Stimulated activated naive CD4-positive, alpha-beta T cell (primary cell): ENCODE measurements around the gene GJB1.

Experiments used
- DNase-seq, 6 experiments: peaks; one replicate each; lab custom pipeline; 2025; lab: John Stamatoyannopoulos, UW

Gene GJB1

GRCh38 chrX:71214604-71215337 is 8.3 kb upstream of the GJB1 start:
- DNase-seq, result no peak

GRCh38 chrX:71215338-71215912 is 7.6 kb upstream of the GJB1 start:
- no peak for DNase-seq

GRCh38 chrX:71216485-71216884 is 6.5 kb upstream of the GJB1 start:
- no peak for DNase-seq

- DNase-seq, result no peak
These were observed 5.7 kb upstream of the GJB1 start for GRCh38 chrX:71217298-71217697.

- no peak for DNase-seq
These were observed 1.9 kb upstream of the GJB1 start for GRCh38 chrX:71221145-71221544.

GRCh38 chrX:71224098-71224708 is 1.2 kb downstream of the GJB1 start:
- DNase-seq, result no peak

GRCh38 chrX:71225009-71225408 is 2.0 kb downstream of the GJB1 start:
- DNase-seq, result no peak

GRCh38 chrX:71225676-71226075 is 2.7 kb downstream of the GJB1 start:
- DNase-seq, result no peak

GRCh38 chrX:71227370-71228062 is 4.5 kb downstream of the GJB1 start:
- DNase-seq, result no peak

- no peak for DNase-seq
These were observed 5.1 kb downstream of the GJB1 start for GRCh38 chrX:71228063-71228642.

GRCh38 chrX:71235482-71235881 is 12.5 kb downstream of the GJB1 start:
- no peak for DNase-seq

- DNase-seq, result no peak
These were observed 13.8 kb downstream of the GJB1 start for GRCh38 chrX:71236836-71237235.

GRCh38 chrX:71239781-71240180 is 16.8 kb downstream of the GJB1 start:
- no peak for DNase-seq

GRCh38 chrX:71241301-71241700 is 18.3 kb downstream of the GJB1 start:
- no peak for DNase-seq

- DNase-seq, result no peak
These were observed 21.5 kb downstream of the GJB1 start for GRCh38 chrX:71244359-71245128.

GRCh38 chrX:71245159-71245558 is 22.1 kb downstream of the GJB1 start:
- DNase-seq, result no peak

- DNase-seq, result no peak
These were observed 27.8 kb downstream of the GJB1 start for GRCh38 chrX:71250841-71251240.

GRCh38 chrX:71251466-71251973 is 28.5 kb downstream of the GJB1 start:
- DNase-seq, result no peak

- no peak for DNase-seq
These were observed 29.2 kb downstream of the GJB1 start for GRCh38 chrX:71252221-71252620.

- DNase-seq, result peak in 3 of 6 experiments; percentile 4 to 33 (median 6)
These were observed 30.4 kb downstream of the GJB1 start for GRCh38 chrX:71253253-71254091.
